Activated CD4-positive, alpha-beta T cell treated with anti-CD3 and anti-CD28 coated beads, Interleukin-10, Interleukin-2, amounts not matched to agents 100 ng/mL and 50 ng/mL, durations not matched to agents 16 hours and 8 hours (primary cell): ENCODE data around the gene HSPB7.
A peak's percentile ranks its signal among the peaks of the same experiment; 100 is the strongest.
"Not testable (repeated sequence)": the region's sequence is repeated elsewhere in the genome, so short reads cannot be mapped to it uniquely, and the experiment has no call there.

Experiments
- DNase-seq: peaks from one replicate; pipeline ENCODE4 v3.0.0-alpha.2; 2020

The HSPB7 gene

DNA sequence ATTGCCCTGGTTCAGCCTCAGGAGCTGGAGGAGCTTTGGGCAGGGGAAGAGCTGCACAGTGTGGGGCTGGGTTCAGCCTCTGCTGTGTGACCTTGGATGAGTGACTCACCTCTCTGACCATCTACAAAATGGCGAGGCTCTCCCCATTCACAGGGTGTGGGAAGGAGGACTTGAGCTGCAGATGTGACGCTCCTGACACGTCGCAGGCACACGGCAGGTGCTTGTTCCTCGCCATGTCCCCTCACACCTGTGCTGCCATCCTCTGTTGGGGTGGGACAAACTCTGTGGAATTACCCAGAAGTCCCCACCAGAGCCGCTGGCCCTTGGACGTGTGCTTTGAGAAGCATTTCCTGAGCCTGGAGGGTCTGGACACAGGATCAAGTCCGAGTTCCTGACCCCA is 3.0 kb upstream of the HSPB7 start:
- not testable (repeated sequence) for DNase-seq

DNA sequence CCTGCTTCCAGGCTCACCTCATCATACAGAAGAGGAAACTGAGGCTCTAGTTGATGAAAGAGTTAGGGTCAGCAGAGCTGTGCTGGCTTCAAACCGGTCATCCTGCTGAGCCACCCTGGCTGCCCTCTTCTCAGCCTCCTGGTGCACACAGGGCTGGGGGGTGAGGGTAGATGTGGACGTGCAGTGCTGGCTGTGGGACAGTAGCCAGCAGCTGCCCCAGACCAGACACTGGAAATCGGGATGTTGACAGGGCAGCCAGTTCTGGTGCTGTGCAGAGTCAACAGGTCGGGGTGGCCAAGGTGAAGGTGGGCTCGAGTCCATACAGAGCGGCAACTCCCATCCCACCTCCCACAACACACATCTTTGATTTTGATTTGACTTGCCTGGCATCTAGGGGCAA is 2.5 kb upstream of the HSPB7 start:
- no peak for DNase-seq

DNA sequence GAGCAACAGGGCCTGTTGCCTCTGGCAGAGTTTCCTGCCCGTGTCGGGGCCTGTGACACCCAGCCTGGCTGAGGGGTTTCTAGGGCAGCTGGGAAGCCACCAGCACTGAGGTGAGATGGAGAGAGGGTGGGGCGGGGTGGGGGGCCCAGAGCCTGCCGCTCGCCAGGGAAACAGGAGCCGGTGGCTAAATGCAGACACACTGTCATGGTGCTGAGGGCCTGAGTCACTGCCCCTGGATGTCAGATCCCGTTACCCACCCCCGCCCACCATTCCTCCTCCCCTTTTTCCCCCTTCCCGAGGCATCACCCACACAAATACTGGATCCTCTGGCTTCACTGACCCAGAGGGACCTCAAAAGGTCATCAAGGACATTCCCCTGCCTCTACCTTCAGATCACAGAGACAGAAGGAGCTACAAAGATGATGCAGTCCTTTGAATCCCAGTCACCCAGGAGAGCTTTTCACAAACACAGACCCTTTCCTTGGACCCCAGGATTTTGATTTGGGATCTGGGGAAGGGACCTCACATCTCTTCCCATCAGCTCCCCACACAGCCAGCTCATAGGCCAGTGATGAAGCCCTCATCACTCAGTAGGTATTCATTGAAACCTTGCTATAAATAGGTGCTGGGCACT is 1.9 kb upstream of the HSPB7 start:
- no peak for DNase-seq

DNA sequence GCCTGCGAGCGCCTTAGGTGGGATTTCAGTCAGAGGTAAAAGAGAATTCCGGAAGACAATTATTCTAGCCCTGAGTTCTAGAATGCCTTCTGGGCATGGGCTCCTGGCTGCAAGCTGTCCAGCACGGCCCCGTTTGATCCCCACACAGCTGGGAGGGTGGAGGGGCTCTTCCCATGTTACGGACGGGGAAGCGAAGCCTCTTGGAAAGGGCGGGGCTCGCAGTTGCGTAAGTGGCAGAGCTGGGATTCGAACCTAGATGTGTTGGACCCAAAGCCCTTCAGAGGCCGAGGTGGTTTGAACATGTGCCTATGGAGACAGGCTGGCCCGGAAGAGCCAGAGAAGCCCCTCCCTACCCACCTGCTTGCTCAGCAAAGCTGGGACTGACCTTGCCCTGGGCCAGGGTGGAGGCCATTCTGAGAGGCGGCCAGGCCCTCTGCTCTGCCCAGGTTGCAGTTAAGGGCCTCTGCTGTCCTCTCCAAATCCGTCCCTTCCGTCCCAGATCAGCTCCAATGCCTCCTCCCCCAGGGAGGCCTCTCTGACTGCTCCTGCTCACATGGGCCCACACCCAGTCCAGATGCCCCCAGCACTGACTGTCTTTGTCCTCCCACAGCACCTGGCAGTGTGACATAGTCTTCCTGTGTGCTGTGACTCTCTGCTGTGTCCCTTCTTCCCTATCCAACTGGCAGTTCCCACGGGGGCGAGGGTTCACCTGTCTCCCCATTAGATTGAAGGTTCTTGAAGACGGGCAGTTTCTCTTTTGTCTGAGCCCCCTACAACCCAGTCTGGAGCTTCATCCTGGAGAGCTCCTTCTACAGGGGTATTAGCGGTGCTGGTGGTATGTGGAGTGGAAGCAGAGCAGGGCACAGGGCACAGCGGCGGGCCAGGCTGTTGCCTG is 1.2 kb upstream of the HSPB7 start:
- DNase-seq: no peak

DNA sequence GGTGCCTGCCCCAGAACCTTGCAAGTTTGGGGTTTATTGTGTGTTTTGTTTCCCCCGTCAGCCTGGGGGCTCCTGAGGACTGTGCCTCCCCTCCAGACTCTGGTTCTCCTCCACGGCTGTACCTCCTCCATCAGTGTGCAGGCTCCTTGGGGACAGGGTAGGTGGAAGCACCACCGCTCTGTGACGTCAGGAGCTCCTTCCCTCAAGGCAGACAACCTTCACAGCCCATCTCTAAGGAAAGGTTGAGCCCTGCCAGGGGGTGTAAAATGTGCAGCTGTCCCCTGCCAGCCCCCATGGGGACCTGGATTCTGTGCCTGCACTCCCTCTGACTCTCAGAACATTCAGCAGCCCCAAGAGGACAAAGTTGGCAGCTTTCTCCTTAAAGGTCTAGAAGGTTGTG is 465 bp upstream of the HSPB7 start:
- no peak for DNase-seq

DNA sequence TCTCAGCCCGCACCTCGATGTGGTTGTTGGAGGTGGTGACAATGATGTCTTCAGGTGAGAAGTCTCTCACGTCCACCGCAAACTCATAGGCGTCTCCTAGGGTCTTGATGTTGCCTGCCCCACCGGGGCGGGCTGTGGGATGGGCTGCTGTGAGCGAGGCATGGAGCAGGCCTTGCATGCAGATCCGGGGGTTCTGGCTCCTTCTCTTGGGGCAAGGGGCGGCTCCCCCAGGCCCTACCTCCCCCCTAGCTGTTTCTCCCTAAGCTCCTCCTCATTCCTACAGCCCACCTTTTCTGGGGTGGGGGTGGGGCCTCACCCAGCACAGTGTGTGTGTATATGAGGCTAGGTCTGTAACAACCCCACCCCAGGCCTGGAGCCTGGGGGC is 775 bp downstream of the HSPB7 start:
- no peak for DNase-seq

DNA sequence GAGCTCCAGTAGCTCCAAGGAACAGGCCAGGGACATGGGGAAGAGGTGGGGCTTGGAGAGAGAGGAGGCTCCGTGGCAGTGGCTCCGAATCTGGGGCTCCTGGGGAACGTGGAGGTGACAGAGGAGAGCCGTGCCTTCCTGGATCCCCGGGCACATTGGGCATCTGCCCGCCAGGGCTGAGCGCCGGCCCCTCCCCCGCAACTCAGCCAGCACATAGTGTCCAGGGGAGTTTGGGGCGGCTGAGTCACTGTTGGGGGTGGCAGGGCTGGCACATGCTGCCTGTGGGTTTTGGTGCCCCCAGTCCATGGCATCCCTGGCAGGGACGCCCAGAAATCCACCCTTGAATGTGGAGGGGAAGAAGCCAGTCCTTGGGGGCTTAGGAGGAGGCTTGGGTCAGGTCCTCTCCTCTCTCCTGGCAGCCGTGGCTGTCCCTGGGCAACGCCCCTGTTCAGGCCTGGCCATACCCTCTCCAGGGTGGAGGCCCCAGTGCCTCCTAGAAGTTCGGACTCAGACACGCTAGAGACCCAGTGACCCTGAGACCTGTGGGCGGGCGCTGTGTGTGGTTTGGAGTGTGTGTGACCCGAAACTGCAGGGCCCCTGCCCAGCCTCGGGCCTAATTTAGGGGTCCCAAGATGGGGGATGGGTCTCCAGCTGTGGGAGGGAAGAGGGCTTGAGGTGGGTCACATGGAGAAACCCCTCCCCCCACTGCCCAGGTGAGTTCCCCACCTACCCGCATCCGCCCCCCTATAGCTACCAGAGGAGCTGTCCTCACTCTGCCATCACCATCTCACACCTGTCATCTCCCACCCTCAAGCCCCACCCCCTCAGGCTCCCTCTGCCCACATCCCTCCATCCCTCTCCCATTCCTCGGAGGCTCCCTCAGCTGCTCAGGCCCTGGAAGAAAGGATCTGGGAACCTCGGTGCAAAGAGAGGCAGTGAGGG is 1.6 kb downstream of the HSPB7 start:
- no peak for DNase-seq

DNA sequence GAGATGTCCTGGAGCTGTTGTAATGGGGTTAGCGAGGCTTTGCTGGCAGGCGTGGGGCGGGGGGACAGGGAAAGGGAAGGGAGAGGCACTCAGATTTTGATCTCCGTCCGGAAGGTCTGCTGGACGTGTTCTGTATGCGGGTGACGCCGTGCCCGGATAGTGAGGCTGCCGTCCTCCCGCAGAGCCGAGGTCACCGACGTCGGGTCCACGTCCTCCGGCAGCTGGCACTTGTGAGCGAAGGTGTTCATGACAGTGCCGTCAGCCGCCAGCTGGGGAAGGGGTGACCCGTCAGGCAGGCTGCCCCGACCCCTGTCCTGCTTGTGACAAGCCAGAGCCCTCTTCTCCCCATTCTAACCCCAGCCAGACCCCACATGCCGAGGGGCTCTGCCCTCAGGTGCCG is 2.4 kb downstream of the HSPB7 start:
- DNase-seq: no peak

DNA sequence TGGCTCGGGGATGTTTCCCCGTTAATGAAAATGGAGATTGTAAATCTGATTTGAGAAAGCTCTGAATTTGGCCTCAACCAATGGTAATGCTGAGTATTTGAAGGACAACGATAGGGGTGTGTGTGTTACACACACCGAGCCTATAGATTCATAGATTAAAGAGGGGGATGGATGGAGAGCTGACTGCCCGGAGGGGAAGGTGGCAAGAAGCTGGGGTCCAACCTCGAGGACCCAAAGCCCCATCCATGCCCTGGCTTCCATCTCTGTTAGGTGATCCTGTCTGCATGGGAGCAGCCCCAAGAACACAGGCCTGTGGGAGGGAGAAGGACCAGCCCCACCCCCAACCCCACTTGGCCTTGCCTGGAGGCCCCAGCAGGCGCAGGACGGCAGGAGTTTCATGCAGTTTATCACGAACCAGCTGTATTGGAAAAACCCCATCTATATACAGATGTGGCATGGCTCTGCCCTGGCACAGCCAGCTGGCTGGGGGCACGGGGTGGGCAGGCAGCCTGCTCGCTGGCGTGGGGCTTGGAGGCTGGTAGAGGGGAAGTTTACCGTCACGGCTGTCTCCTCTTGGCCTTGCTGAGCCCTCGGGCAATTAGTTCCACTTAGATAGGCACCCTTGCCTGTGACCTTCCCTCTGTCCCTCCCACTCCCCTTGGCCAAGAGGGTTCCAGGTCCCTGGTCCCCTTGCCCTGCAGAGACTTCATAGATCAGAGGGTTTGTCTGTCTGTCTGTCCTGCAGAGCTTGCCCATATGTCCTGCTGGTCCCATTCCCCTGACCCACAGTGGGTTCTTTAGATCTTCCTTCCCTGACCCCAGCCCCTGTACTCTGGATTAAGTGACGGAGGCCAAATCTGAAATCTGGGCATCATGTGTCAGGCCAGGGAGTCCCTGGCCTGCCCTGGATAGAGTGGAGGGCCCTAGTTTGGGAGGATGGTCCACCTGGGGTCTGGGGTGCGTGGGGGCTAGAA is 3.0 kb downstream of the HSPB7 start:
- DNase-seq: no peak

DNA sequence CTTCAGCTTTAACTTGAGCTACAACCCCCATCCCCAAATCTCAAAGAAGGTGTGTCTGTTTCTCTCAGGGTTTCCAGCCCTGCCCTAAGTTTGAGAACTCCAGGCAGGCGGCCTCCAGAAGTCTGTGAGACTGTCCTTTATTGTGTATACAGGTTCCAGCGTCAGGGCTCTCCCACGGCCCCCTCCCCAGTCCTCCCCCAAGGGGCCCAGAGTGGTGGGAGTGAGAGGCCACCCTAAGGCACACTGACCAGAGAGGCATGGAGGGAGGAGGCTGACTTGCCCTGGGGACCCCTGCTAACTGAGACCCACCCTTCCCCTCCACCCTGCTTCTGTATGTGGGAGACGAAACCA is 4.0 kb downstream of the HSPB7 start:
- DNase-seq: no peak

DNA sequence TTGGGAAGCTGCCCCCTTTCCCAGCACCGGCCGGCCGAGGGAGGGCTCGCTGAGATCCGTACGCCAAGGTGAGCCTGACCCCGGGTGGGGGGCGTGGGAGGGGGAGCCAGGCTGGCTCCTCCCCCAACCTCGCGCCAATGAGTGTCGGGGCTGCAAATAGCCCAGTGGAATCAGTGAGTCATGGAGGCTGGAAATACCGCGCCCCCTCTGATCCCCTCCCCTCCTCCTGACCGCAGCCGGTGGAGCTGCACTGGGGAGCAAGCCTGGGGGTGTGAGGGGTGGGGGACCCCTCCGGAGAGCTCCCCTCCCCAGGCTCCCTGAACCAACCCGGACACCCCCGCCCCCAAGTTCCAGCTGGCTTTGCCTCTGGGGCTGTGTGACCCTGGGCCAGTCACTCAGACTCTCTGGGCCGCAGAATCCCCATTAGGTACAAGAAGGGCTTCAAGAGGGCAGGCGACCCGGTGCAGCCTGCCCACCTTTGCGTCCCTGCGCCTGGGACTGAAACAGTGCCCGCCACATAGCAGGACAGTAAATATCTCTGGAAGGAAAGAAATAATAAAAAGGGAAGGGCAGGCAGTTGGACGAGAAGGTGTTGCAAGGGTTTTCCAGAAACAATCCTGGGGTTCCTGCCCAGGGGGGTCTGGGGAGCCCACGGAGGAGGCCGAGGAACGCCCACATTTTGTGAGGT is 4.5 kb downstream of the HSPB7 start:
- peak; percentile 30 for DNase-seq

DNA sequence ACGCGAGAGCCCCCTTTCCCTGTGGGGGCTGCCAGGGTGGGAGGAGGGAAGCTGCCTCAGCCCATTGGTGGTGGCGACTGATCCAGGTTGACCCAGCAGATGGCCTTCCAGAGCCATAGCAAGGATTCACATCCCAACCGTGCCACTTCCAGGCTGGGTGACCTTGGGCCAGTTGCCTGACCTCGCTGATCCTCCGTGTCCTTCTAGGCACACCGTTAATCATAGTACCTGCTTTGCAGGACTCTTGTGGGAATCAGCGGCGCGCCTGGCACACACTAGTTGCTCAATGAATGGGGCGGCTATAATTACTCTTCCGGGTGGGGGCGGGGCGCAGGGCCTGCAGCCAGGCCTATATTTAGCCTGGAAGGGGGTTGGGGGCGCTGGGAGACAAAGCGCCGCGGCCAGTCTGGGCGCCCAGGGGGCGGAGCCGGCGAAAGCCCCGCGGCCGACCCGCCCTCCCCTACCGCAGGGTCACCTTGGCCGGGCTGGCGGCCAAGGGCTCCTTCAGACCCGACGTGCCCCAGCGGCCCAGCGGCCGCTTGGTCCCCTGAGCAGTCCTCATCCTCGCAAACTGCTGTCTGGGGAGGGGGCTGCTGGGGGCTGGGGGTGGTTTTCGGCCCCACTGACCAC is 5.1 kb downstream of the HSPB7 start:
- DNase-seq: peak; percentile 26

DNA sequence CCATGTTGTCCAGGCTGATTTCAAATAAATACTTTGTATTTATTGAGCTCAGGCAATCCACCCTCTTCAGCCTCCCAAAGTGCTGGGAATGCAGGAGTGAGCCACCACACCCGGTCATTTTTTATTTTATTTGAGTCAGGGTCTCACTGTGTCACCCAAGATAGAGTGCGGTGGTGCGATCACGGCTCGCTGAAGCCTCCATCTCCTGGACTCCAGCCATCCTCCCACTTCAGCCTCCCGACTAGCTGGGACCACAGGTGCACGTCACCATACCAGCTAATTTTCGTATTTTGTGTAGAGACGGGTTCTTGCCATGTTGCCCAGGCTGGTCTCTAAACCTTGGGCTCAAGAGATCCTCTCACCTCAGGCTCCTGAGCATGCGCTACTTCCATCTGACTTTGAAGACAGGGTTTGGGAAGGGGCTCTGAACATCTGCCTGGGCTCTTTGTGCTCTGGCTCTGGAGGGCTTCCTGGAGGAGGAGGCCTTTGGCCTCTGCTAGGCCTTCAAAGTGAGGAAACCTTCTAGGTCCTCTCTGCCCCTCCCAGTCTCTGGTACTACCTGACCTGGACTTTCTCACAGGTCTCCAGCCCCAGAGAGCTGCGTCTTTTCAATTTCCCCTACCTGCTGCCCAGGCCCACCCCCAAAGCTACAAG is 5.8 kb downstream of the HSPB7 start:
- no peak for DNase-seq

DNA sequence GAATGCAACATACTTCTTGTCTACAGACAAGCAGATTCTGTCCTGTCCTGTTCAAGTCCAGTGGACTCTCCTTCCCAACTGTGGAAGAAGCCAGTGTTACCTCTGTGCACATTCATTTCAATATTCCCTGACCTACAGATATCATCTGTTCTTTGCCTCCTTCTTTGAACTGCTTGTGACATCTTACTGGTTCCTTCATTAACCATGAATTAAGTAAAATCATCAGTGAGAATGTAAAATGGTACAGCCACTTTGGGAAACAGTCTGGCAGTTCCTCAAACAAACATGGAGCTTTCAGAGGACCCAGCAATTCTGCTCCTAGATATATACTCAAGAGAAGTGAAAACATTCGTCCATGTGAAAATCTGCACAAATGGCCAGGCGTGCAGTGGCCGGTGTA is 7.0 kb downstream of the HSPB7 start:
- DNase-seq: no peak

DNA sequence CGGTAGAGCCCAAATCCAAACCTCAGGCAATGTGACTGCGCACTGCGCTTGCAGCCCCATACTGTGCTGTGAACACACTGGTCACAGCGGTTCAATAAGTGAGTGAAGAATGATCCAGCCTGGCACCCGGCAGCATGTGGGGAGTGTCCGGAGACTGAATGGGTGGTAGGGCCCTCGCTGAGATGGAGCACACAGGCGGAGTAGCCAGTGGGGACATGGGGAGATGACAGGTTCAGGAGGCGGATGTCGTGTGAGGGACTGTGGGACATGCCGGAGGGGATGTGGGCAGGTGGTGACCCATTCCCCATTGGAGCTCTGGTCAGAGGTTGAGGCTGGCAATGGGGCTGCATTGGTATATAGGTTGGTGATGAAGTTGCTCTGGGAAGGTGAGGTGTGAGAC is 8.2 kb downstream of the HSPB7 start:
- DNase-seq: no peak

DNA sequence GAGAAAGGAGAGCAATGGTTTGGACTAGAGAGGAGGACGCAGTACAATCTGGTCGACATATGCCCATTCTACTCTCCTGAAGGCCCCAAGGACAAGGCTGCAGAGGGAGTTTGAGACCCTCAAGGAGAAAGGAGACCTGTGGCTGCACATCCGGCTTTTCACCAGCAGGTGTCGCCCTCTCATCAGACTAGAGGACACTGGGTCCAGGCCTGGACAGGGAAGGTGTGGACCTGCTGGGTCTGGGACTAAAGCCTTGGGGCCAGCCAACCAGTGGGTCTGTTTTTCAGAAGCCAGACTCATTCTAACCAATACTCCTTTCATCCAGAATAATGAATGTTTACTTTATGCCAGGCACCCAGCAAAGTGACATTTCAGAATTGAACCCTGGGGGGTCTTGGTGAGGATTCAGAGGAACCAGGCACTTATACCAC is 8.8 kb downstream of the HSPB7 start:
- DNase-seq: peak; percentile 76

DNA sequence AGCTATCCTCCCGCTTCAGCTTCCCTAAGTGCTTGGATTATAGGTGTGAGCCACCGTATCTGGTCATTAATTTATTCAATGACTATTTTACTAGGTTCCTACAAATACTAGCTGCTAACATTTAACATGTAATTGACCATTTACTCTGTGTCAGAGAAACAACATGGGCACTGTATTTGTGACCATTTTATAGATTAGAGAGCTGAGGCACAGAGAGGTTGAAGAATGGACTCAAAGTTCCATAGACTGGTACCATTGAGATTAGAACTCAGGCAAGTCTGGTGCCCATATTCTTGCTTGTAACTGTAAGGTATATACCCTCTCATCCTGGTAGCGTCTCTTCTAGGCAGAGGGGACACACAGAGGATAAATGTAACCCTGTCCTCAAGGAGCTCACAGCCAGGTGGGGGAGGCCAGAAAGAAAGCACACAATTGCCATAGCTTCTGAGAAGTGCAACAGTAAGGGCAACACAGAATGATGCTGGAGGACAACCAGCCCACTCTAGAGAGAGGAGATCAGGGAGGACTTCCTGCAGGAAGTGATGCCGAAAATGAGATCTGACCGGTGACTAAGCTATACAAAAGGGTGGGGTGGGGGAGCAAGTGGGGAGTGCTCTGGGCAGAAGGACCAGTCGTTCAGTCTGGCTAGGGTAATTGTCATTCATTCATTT is 10.0 kb downstream of the HSPB7 start:
- no peak for DNase-seq

DNA sequence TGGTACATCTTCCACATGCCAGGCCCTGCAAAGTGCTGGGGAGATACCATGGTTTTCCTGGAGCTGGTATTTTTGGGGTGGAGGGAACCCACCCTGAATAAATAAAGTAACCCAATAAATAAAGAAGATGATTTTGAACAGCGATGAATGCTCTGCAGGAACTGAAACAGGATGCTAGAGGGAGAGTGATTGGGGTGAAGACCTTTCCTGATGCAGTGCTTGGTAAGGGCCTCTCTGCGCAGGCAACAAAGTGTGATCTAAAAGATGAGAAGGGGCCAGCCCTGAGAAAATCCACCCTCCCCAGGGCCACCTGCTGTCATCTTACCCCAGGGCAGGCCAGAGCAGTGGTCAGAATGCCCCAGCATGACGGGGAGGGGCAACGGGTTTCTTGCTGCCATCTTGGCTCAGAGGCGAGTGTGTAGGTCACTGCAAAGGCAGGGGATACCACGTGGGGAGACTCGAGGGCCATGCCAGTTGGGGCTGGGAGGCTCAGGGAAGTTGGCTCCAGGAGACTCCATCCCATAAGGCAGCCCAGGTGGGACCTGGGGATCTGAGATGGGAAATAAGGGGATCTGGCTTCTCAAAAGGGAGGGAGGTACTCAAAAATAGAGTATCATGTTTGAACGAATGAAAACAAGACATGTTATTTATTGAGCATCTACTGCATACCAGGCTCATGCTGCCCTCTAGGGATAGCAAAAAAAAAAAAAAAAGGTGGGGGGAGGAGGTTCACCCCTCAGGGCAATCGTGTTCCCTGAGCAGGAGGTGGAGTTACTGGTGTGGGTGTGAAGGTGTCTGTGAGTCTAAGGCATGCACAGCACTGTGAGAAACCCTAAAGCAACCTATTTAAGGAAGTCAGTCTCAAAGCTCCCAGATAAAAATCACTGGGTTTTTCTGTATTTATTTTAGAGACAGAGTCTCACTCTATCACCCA is 11.0 kb downstream of the HSPB7 start:
- DNase-seq: peak; percentile 50

DNA sequence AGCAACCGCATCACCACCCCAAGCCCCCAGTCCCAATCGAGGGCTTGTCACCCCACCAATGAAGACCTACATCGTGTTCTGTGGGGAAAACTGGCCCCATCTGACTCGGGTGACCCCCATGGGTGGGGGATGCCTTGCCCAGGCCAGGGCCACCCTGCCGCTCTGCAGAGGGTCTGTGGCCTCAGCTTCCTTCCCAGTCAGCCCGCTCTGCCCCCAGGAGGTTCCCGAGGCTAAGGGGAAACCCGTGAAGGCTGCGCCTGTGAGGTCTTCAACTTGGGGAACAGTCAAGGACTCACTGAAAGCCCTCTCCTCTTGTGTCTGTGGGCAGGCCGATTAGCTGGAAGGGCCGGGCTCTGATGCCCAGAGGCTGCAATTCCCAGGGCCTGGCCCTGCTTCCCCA is 11.8 kb downstream of the HSPB7 start:
- no peak for DNase-seq
